Panc1 (cell line): ENCODE measurements around the gene SLC12A5. TPM values are rescaled to one million over a fixed set of nuclear protein-coding genes. Genes with fewer than 3 reads are reported as not detected.

Experiments used
- ATAC-seq: fragments of 200-7000 bp; cut with Tn5 transposase; 2 replicates; pipeline ENCODE4 v1.9.1; 2020; ENCODE audit warnings: mild to moderate bottlenecking, moderate library complexity
- BruUV-seq: library from RNA; stranded (reverse); fragments of 400-500 nt; replicated peaks from 2 replicates; lab custom pipeline; 2021; lab: Mats Ljungman, UMichigan
- CTCF ChIA-PET: fragments of 300-600 bp; sonication (Branson Sonifier 250); formaldehyde crosslinking; loops from one replicate; lab custom pipeline; 2022; ENCODE audit warnings: antibody characterized with exemption; lab: Charles Lee
- POLR2A ChIA-PET: fragments of 300-600 bp; sonication (Branson Sonifier 250); formaldehyde crosslinking; loops from one replicate; lab custom pipeline; 2022; ENCODE audit warnings: antibody characterized with exemption; lab: Charles Lee
- DNase-seq: peaks from one replicate; pipeline ENCODE4 v3.0.0-alpha.2; 2010; ENCODE audit warnings: low read depth, low spot score
- H3K27ac ChIP-seq: 2 replicates; pipeline ENCODE4 v1.5.1; 2011; ENCODE audit warnings: mild to moderate bottlenecking, low read length, inconsistent platforms
- H3K27me3 ChIP-seq: fragments of 200-500 bp; sonication (Bioruptor generic); 2 replicates; pipeline ENCODE4 v1.6.0; 2014; ENCODE audit warnings: low read length, inconsistent platforms; ENCODE audit not compliant: control insufficient read depth, insufficient read depth
- H3K36me3 ChIP-seq: fragments of 200-500 bp; sonication (Bioruptor generic); 2 replicates; pipeline ENCODE4 v1.5.1; 2014; ENCODE audit warnings: inconsistent platforms, mild to moderate bottlenecking, low read length, moderate library complexity; ENCODE audit not compliant: control insufficient read depth, insufficient read depth
- H3K4me1 ChIP-seq: 2 replicates; pipeline ENCODE4 v1.5.1; 2011; ENCODE audit warnings: inconsistent platforms, mild to moderate bottlenecking, low read length, moderate library complexity; ENCODE audit not compliant: control insufficient read depth, insufficient read depth
- H3K4me3 ChIP-seq, 2 experiments: 2 replicates each; pipeline ENCODE4 v1.5.1; 2011 to 2012; ENCODE audit warnings: low read depth in 2 of 2, low read length in 2 of 2, mild to moderate bottlenecking in 2 of 2, inconsistent platforms in 1 of 2, moderate library complexity in 1 of 2
- H3K9me3 ChIP-seq: fragments of 200-500 bp; sonication (Bioruptor generic); 2 replicates; pipeline ENCODE4 v1.5.1; 2014; ENCODE audit warnings: low read depth, mild to moderate bottlenecking, inconsistent platforms, low read length, moderate library complexity; ENCODE audit not compliant: control insufficient read depth, insufficient read depth
- POLR2AphosphoS5 ChIP-seq: IDR thresholded peaks from 2 replicates; pipeline ENCODE4 v1.6.1; 2012; ENCODE audit warnings: mild to moderate bottlenecking, low read depth, low read length, moderate library complexity
- SIN3A ChIP-seq: IDR thresholded peaks from 2 replicates; pipeline ENCODE4 v1.6.1; 2012; ENCODE audit warnings: low read depth, mild to moderate bottlenecking, low read length, moderate library complexity, borderline replicate concordance; ENCODE audit not compliant: insufficient read depth
- TCF7L2 ChIP-seq: IDR thresholded peaks from 2 replicates; pipeline ENCODE4 v1.6.1; 2011; ENCODE audit warnings: mild to moderate bottlenecking, low read depth, low read length, inconsistent platforms
- in situ Hi-C: cut with HindIII; loops from 2 replicates; pipeline ENCODE4 v1.10.0; 2016; ENCODE audit warnings: low sequenced_read_pairs, low pct_unique_long_range_greater_than_20kb
- intact Hi-C: fragments of 100-400 bp; cut with micrococcal nuclease; formaldehyde crosslinking; loops from one replicate; pipeline ENCODE4 v1.10.0; 2022; ENCODE audit not compliant: unreplicated experiment
- total RNA-seq: library from RNA; stranded (reverse); gene quantifications from one replicate; pipeline ENCODE4 v1.2.1, GENCODE V29; 2021; ENCODE audit not compliant: unreplicated experiment
- TF ChIP-seq, protein P1 (sequence below), 2 experiments: IDR thresholded peaks; 2 replicates each; pipeline ENCODE4 v1.6.1; 2011 to 2012; ENCODE audit warnings: low read depth in 2 of 2, control low read depth in 1 of 2, low read length in 1 of 2, mild to moderate bottlenecking in 1 of 2, moderate library complexity in 1 of 2; ENCODE audit not compliant: insufficient read depth in 1 of 2
- TF ChIP-seq, protein P2 (sequence below): fragments of 450-650 bp; IDR thresholded peaks from 2 replicates; pipeline ENCODE4 v1.5.1; 2017; ENCODE audit warnings: mild to moderate bottlenecking

The SLC12A5 gene
- total RNA-seq, 1 experiment from 2014 or later, result 11.8 TPM

DNA sequence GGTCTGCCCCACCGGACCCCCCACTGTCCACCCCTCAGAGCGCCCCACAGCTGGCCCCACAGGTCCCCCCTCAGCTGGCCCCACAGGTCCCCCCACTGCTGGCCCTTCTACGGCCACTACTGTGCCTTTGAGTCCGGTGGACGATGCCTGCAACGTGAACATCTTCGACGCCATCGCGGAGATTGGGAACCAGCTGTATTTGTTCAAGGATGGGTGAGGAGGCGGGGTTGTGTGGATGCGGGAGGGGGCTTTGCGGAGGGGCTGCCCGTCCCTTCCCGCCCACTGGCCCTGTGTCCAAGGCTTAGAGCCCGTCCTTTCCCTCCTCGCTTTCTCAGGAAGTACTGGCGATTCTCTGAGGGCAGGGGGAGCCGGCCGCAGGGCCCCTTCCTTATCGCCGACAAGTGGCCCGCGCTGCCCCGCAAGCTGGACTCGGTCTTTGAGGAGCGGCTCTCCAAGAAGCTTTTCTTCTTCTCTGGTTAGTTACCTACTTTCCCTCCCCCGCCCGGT is 15.6 kb upstream of the SLC12A5 start:
- ATAC-seq, result no peak; the same call in 1 of the 2 replicates
- peak overlapping the region; percentile 27 to 48 for H3K4me3 ChIP-seq
- BruUV-seq, result no TSS peak

GRCh38 chr20:46013829-46014516 is 15.0 kb upstream of the SLC12A5 start:
- Histone ChIP-seq H3K9me3 (no peaks in the 10 kb centered on the region), H3K27ac (no peak overlapping the region), H3K4me1 (no peaks in the 10 kb centered on the region; the same call in 1 of the 2 replicates), H3K4me3 (peak overlapping the region; percentile 27 to 48), H3K36me3 (no peaks in the 10 kb centered on the region), H3K27me3 (peaks cover 2% of the 10 kb centered on the region; the same call in 1 of the 2 replicates)
- intact Hi-C loops (loop anchor here (2.0 kb wide), 1 partner anchor 73 kb away; no protein-coding TSS in a partner anchor), in situ Hi-C loops (no loop called here)
- ChIA-PET CTCF (interaction anchor here (0.6 to 2.9 kb wide), 7 partner anchors 8 to 424 kb away, joined by 3 to 32 read pairs (median 4); partner anchors contain the start of gene ZNF335), POLR2A (no interaction called here)
- ATAC-seq, result peak; percentile 93
- no TSS peak for BruUV-seq
- TF ChIP-seq, protein P1, sequence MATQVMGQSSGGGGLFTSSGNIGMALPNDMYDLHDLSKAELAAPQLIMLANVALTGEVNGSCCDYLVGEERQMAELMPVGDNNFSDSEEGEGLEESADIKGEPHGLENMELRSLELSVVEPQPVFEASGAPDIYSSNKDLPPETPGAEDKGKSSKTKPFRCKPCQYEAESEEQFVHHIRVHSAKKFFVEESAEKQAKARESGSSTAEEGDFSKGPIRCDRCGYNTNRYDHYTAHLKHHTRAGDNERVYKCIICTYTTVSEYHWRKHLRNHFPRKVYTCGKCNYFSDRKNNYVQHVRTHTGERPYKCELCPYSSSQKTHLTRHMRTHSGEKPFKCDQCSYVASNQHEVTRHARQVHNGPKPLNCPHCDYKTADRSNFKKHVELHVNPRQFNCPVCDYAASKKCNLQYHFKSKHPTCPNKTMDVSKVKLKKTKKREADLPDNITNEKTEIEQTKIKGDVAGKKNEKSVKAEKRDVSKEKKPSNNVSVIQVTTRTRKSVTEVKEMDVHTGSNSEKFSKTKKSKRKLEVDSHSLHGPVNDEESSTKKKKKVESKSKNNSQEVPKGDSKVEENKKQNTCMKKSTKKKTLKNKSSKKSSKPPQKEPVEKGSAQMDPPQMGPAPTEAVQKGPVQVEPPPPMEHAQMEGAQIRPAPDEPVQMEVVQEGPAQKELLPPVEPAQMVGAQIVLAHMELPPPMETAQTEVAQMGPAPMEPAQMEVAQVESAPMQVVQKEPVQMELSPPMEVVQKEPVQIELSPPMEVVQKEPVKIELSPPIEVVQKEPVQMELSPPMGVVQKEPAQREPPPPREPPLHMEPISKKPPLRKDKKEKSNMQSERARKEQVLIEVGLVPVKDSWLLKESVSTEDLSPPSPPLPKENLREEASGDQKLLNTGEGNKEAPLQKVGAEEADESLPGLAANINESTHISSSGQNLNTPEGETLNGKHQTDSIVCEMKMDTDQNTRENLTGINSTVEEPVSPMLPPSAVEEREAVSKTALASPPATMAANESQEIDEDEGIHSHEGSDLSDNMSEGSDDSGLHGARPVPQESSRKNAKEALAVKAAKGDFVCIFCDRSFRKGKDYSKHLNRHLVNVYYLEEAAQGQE (IDR thresholded peaks at IDR 0.05; ENCODE audit: insufficient read depth in 1 of 2, low read depth in 2 of 2, low read length in 1 of 2), result no peak
- no peak for TF ChIP-seq POLR2AphosphoS5
- 0 out of 2 replicates have a peak, but pooled peaks have one; percentile 18 for TF ChIP-seq SIN3A
- TF ChIP-seq, protein P2, sequence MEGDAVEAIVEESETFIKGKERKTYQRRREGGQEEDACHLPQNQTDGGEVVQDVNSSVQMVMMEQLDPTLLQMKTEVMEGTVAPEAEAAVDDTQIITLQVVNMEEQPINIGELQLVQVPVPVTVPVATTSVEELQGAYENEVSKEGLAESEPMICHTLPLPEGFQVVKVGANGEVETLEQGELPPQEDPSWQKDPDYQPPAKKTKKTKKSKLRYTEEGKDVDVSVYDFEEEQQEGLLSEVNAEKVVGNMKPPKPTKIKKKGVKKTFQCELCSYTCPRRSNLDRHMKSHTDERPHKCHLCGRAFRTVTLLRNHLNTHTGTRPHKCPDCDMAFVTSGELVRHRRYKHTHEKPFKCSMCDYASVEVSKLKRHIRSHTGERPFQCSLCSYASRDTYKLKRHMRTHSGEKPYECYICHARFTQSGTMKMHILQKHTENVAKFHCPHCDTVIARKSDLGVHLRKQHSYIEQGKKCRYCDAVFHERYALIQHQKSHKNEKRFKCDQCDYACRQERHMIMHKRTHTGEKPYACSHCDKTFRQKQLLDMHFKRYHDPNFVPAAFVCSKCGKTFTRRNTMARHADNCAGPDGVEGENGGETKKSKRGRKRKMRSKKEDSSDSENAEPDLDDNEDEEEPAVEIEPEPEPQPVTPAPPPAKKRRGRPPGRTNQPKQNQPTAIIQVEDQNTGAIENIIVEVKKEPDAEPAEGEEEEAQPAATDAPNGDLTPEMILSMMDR, result peak; percentile 99
- no peak for TF ChIP-seq TCF7L2
- DNase-seq, result no peak

More for the DNA sequence above, 15.6 kb upstream of the SLC12A5 start:
- in situ Hi-C loops (no loop called here), intact Hi-C loops (no loop called here)
- no peaks in the 10 kb centered on the region; the same call in 1 of the 2 replicates for H3K4me1 ChIP-seq
- no peaks in the 10 kb centered on the region for H3K9me3 ChIP-seq
- POLR2A ChIA-PET, result no interaction called here
- no peaks in the 10 kb centered on the region for H3K36me3 ChIP-seq
- H3K27ac ChIP-seq, result no peak overlapping the region
- no peak for DNase-seq
- CTCF ChIA-PET, result interaction anchor here (0.5 to 2.9 kb wide), 5 partner anchors 9 to 228 kb away, joined by 3 to 32 read pairs (median 4); no protein-coding TSS in a partner anchor
- TF ChIP-seq POLR2AphosphoS5, result no peak
- peaks cover 2% of the 10 kb centered on the region; the same call in 1 of the 2 replicates for H3K27me3 ChIP-seq
